HepG2 (cell line): Measurements from ENCODE around the gene LCN2. TPM values are rescaled to one million over a fixed set of nuclear protein-coding genes. Genes with fewer than 3 reads are reported as not detected.

Experiments
- ATAC-seq: fragments of 200-7000 bp; cut with Tn5 transposase; 3 replicates; pipeline ENCODE4 v1.9.1; 2020; ENCODE audit warnings: mild to moderate bottlenecking, moderate library complexity
- BruUV-seq: library from RNA; stranded (reverse); fragments of 400-500 nt; replicated peaks from 2 replicates; lab custom pipeline; 2021; lab: Mats Ljungman, UMichigan
- CTCF ChIA-PET: fragments of 300-600 bp; formaldehyde crosslinking; extraction: SDS; loops from one replicate; lab custom pipeline; 2021; ENCODE audit warnings: low total read pairs, inconsistent platforms, low intra/inter-chr PET ratio; lab: Yijun Ruan, JAX
- POLR2A ChIA-PET: fragments of 350-600 bp; sonication (Branson Sonifier 250); formaldehyde crosslinking; loops from one replicate; lab custom pipeline; 2020; ENCODE audit warnings: antibody characterized with exemption, inconsistent platforms; lab: Yijun Ruan, JAX
- DNase-seq: peaks from one replicate; pipeline ENCODE4 v3.0.0-alpha.2; 2015; ENCODE audit warnings: low spot score
- FAIRE-seq: peaks from 3 replicates; lab custom pipeline; 2011; peaks lifted over from hg19 to GRCh38; lab: Jason Lieb, UNC
- H2AFZ ChIP-seq: one replicate; pipeline ENCODE4 v1.6.1; 2011; ENCODE audit warnings: low read length, inconsistent platforms
- H3K27ac ChIP-seq: fragments of 300-600 bp; 3 replicates; pipeline ENCODE4 v1.8.0; 2011; ENCODE audit warnings: mixed run types, mild to moderate bottlenecking, mixed read lengths, low read length, inconsistent platforms; ENCODE audit not compliant: insufficient read depth; ENCODE audit errors: extremely low read length
- H3K27me3 ChIP-seq, 2 experiments: fragments of 200-600 bp in 1 of 2; 2 replicates in 1 of 2; 3 replicates in 1 of 2; pipeline versions ENCODE4 v1.6.0 to v1.8.0; 2011; ENCODE audit warnings: low read length in 2 of 2, mild to moderate bottlenecking in 2 of 2, moderate library complexity in 2 of 2, inconsistent platforms in 1 of 2; ENCODE audit not compliant: insufficient read depth in 2 of 2, control insufficient read depth in 1 of 2
- H3K36me3 ChIP-seq, 2 experiments: fragments of 200-600 bp in 1 of 2; replicated peaks in 1 of 2; 2 replicates in 1 of 2; 3 replicates in 1 of 2; pipeline versions ENCODE4 v1.5.1 to v1.8.0; 2011; ENCODE audit warnings: low read length in 2 of 2, inconsistent platforms in 1 of 2; ENCODE audit not compliant: insufficient read depth in 2 of 2, control insufficient read depth in 1 of 2
- H3K4me1 ChIP-seq: 2 replicates; pipeline ENCODE4 v1.5.1; 2012; ENCODE audit warnings: low read length, inconsistent platforms; ENCODE audit not compliant: insufficient read depth
- H3K4me2 ChIP-seq: 2 replicates; pipeline ENCODE4 v1.6.0; 2011; ENCODE audit warnings: low read depth, low read length, inconsistent platforms
- H3K4me3 ChIP-seq, 3 experiments: fragments of 200-600 bp in 1 of 3; sonication (generic), shearing (Covaris generic) in 1 of 3; replicated peaks in 1 of 3; 2 replicates each; pipeline ENCODE4 v1.5.1; 2011 to 2016; ENCODE audit warnings: low read length in 3 of 3, inconsistent platforms in 2 of 3, low read depth in 2 of 3, mild to moderate bottlenecking in 2 of 3, control low read depth in 1 of 3, mixed read lengths in 1 of 3; ENCODE audit not compliant: insufficient read depth in 1 of 3
- H3K79me2 ChIP-seq: one replicate; pipeline ENCODE4 v1.6.1; 2011; ENCODE audit warnings: low read length, inconsistent platforms; ENCODE audit not compliant: insufficient read depth
- H3K9ac ChIP-seq: 2 replicates; pipeline ENCODE4 v1.6.0; 2011; ENCODE audit warnings: mild to moderate bottlenecking, low read depth, low read length, inconsistent platforms; ENCODE audit not compliant: insufficient read depth
- H3K9me3 ChIP-seq: 2 replicates; pipeline ENCODE4 v1.5.1; 2012; ENCODE audit warnings: mild to moderate bottlenecking, low read length
- H4K20me1 ChIP-seq: 2 replicates; pipeline ENCODE4 v1.6.0; 2011; ENCODE audit warnings: inconsistent platforms, mild to moderate bottlenecking, low read length, moderate library complexity; ENCODE audit not compliant: insufficient read depth
- AKAP8 ChIP-seq: sonication (generic); formaldehyde crosslinking; IDR thresholded peaks from 2 replicates; pipeline ENCODE4 v1.5.1; 2020; ENCODE audit warnings: mild to moderate bottlenecking, missing genetic modification reagents
- JUN ChIP-seq: sonication (generic); formaldehyde crosslinking; IDR thresholded peaks from 2 replicates; pipeline ENCODE4 v1.4.0; 2020; ENCODE audit warnings: mild to moderate bottlenecking, missing genetic modification reagents
- KAT8 ChIP-seq: IDR thresholded peaks from 2 replicates; pipeline ENCODE4 v1.6.1; 2016; ENCODE audit warnings: missing genetic modification reagents, missing compliant biosample characterization
- KDM3A ChIP-seq: IDR thresholded peaks from 2 replicates; pipeline ENCODE4 v1.6.1; 2018; ENCODE audit warnings: low read depth, missing compliant biosample characterization
- MEIS1 ChIP-seq: sonication (generic); formaldehyde crosslinking; IDR thresholded peaks from 2 replicates; pipeline ENCODE4 v1.9.0; 2021; ENCODE audit warnings: mild to moderate bottlenecking, missing genetic modification reagents, moderate library complexity, borderline replicate concordance
- MXD1 ChIP-seq: sonication (generic); formaldehyde crosslinking; IDR thresholded peaks from 2 replicates; pipeline ENCODE4 v1.4.0; 2020; ENCODE audit warnings: mild to moderate bottlenecking, missing genetic modification reagents
- PAF1 ChIP-seq: IDR thresholded peaks from 2 replicates; pipeline ENCODE4 v1.6.1; 2016; ENCODE audit warnings: missing genetic modification reagents, missing compliant biosample characterization
- RBFOX2 ChIP-seq: fragments of 200-400 bp; formaldehyde crosslinking; IDR thresholded peaks from 2 replicates; pipeline ENCODE4 v1.6.1; 2017; ENCODE audit warnings: low read depth, mild to moderate bottlenecking, low read length
- RNF219 ChIP-seq: sonication (generic); formaldehyde crosslinking; IDR thresholded peaks from 2 replicates; pipeline ENCODE4 v1.5.0; 2020; ENCODE audit warnings: mild to moderate bottlenecking, missing genetic modification reagents
- ZBTB21 ChIP-seq: sonication (generic); formaldehyde crosslinking; IDR thresholded peaks from 2 replicates; pipeline ENCODE4 v1.4.0; 2020; ENCODE audit warnings: missing genetic modification reagents
- ZNF230 ChIP-seq: sonication (generic); formaldehyde crosslinking; IDR thresholded peaks from 2 replicates; pipeline ENCODE4 v1.4.0; 2020; ENCODE audit warnings: mild to moderate bottlenecking, missing genetic modification reagents
- ZNF616 ChIP-seq: sonication (generic); formaldehyde crosslinking; IDR thresholded peaks from 2 replicates; pipeline ENCODE4 v1.5.0; 2020; ENCODE audit warnings: low read depth, mild to moderate bottlenecking, missing genetic modification reagents
- ZNF687 ChIP-seq: sonication (generic); formaldehyde crosslinking; IDR thresholded peaks from 2 replicates; pipeline ENCODE4 v1.5.1; 2020; ENCODE audit warnings: mild to moderate bottlenecking, missing genetic modification reagents, moderate library complexity
- ZNF766 ChIP-seq: sonication (generic); formaldehyde crosslinking; IDR thresholded peaks from 2 replicates; pipeline ENCODE4 v1.5.0; 2020; ENCODE audit warnings: missing genetic modification reagents, borderline replicate concordance
- ZNF781 ChIP-seq: sonication (generic); formaldehyde crosslinking; IDR thresholded peaks from 2 replicates; pipeline ENCODE4 v1.5.1; 2020; ENCODE audit warnings: borderline replicate concordance, mild to moderate bottlenecking, missing genetic modification reagents; ENCODE audit errors: not compliant biosample characterization
- WGBS: methylation state at CpG from one replicate; pipeline ENCODE4 v1.1.6; 2017; ENCODE audit warnings: low lambda C conversion rate; 5-methylcytosine and 5-hydroxymethylcytosine counted together
- in situ Hi-C: cut with HindIII; loops from 2 replicates; pipeline ENCODE4 v1.10.0; 2017; ENCODE audit warnings: low pct_unique_long_range_greater_than_20kb; ENCODE audit not compliant: extremely low pct_ligation_motif_present
- intact Hi-C: fragments of 100-400 bp; cut with micrococcal nuclease; formaldehyde crosslinking; loops from one replicate; pipeline ENCODE4 v1.10.0; 2022; ENCODE audit not compliant: unreplicated experiment
- polyA plus RNA-seq, 8 experiments: library from polyadenylated mRNA; depleted of rRNA in 3 of 8; stranded (reverse) in 7 of 8; unstranded in 1 of 8; fragments of >200 nt; fragmentation: Illumina TruSeq in 4 of 8; extraction: Trizol in 4 of 8; gene quantifications; 2 replicates each; pipeline versions ENCODE4 v1.2.1 to v1.2.3, GENCODE V29; 2011 to 2016; ENCODE audit warnings: low read depth in 4 of 8, missing spikeins in 1 of 8, mixed read lengths in 1 of 8; ENCODE audit not compliant: insufficient read depth in 1 of 8
- total RNA-seq, 5 experiments: library from RNA; depleted of rRNA; stranded (reverse); fragments of >200 nt; fragmentation: Illumina TruSeq; extraction: Trizol; gene quantifications; 2 replicates each; pipeline ENCODE4 v1.2.3, GENCODE V29; 2016; ENCODE audit warnings: low read depth in 1 of 5

LCN2 gene
- total and polyA plus RNA-seq, 2 of the 13 experiments (the other 11 are each of a cell fraction or from before 2014, with no cell fraction given): 0.38 to 1.4 TPM

- peak; percentile 28; the same call in 1 of the 2 replicates for TF ChIP-seq ZNF687
- TF ChIP-seq, all 625 proteins: peak for 6
Measured at GRCh38 chr9:128105538-128106175, 43.6 kb upstream of the LCN2 start (continued).

- Histone ChIP-seq H3K4me3 (no peak overlapping the region), H2AFZ (no peak overlapping the region), H4K20me1 (no peaks in the 10 kb centered on the region), H3K79me2 (peaks cover 2% of the 10 kb centered on the region), H3K9me3 (no peaks in the 10 kb centered on the region), H3K27me3 (no peaks in the 10 kb centered on the region), H3K27ac (no peak overlapping the region), H3K4me1 (peaks cover 85% of the 10 kb centered on the region), H3K4me2 (no peak overlapping the region), H3K36me3 (peaks cover 23 to 48% of the 10 kb centered on the region in 2 experiments), H3K9ac (no peak overlapping the region)
- ChIA-PET CTCF (no interaction called here), POLR2A (interaction anchor here (1.1 kb wide), 1 partner anchor 8 kb away, joined by 3 read pairs; no protein-coding TSS in a partner anchor)
- ATAC-seq: no peak
- intact Hi-C loops: no loop called here
- FAIRE-seq: no peak
- no TSS peak for BruUV-seq
- 98% methylated on average over 11 of the region's 23 CpGs for WGBS
- in situ Hi-C loops: no loop called here
- no peak for DNase-seq
- TF ChIP-seq ZNF230 (CRISPR knock-in tag): no peak
- no peak for TF ChIP-seq MXD1 (CRISPR knock-in tag)
- TF ChIP-seq ZNF781 (CRISPR knock-in tag): no peak
- no peak for TF ChIP-seq RNF219 (CRISPR knock-in tag)
- TF ChIP-seq KAT8 (CRISPR knock-in tag): no peak
- no peak for TF ChIP-seq ZNF616
- 0 out of 2 replicates have a peak, but pooled peaks have one; percentile 13 for TF ChIP-seq AKAP8 (CRISPR knock-in tag)
- TF ChIP-seq ZNF766 (CRISPR knock-in tag): no peak
- no peak for TF ChIP-seq MEIS1 (CRISPR knock-in tag)
- TF ChIP-seq JUN (CRISPR knock-in tag): no peak
- no peak for TF ChIP-seq ZBTB21
- TF ChIP-seq PAF1 (CRISPR knock-in tag): no peak
- no peak for TF ChIP-seq KDM3A
- peak; percentile 35; the same call in 1 of the 2 replicates for TF ChIP-seq RBFOX2
Measured at GRCh38 chr9:128106181-128106939, 42.9 kb upstream of the LCN2 start.
